Choroid plexus epithelial cell (primary cell): ENCODE measurements around the gene ARHGAP18.
"Not testable (repeated sequence)": the region's sequence is repeated elsewhere in the genome, so short reads cannot be mapped to it uniquely, and the experiment has no call there.

Experiments
- DNase-seq: peaks from one replicate; pipeline ENCODE4 v3.0.0-alpha.2; 2010; ENCODE audit warnings: low read depth
- H3K4me3 ChIP-seq: 2 replicates; pipeline ENCODE4 v1.5.1; 2011; ENCODE audit warnings: low read depth, mild to moderate bottlenecking, control low read depth, low read length, moderate library complexity
- CTCF ChIP-seq: conservative IDR thresholded peaks from 2 replicates; pipeline ENCODE4 v1.5.1; 2011; ENCODE audit warnings: low read depth, mild to moderate bottlenecking, control low read depth, inconsistent platforms, low read length, moderate library complexity

ARHGAP18 gene

GRCh38 chr6:129590408-129591022 lies 119.5 kb downstream of the ARHGAP18 start:
- DNase-seq, result peak; percentile 92
- no peak overlapping the region for H3K4me3 ChIP-seq
- peak; percentile 20 for TF ChIP-seq CTCF

- TF ChIP-seq CTCF, result no peak
- H3K4me3 ChIP-seq, result no peak overlapping the region
- no peak for DNase-seq
Observed at GRCh38 chr6:129586815-129587214, 123.2 kb downstream of the ARHGAP18 start.

GRCh38 chr6:129583866-129584265 lies 126.1 kb downstream of the ARHGAP18 start:
- no peak for TF ChIP-seq CTCF
- H3K4me3 ChIP-seq, result no peak overlapping the region
- no peak for DNase-seq

DNA sequence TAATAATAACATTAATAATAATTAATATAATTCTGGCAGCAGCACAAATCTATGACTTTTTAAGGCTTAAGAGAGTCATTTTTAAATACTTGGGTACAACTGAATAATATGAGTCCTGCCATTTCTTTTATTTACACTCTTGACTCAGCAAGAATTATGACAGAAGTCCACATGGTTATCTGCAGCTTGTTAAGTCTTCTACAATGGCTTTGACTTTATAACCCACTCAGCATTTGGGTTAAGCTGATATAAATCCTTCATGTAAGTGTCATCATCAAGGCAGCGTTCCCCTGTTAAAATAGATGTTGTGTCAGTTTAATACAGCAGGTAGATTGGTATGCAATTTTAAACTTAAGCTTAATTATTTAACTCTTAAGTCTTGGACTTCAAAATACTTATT lies 131.7 kb downstream of the ARHGAP18 start:
- no peak for TF ChIP-seq CTCF
- H3K4me3 ChIP-seq, result no peak overlapping the region
- no peak for DNase-seq

DNA sequence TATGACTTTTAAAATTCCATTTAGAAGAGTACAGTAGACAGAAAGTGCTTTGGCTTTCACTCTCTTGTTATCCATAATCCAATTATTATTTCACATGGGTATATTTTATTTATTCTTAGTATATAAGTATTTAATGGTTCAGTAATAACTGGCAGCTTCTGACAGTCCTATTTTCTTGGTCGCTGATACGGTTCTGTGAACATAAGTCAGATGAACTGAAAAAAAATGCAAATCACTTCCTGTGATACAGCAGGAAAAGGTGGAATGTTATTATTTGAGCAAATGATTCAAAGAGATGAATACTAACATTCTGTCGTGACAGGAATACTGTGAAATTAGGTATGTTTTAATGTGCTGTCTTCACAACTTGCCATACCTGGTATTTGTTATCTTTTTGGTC lies 132.3 kb downstream of the ARHGAP18 start:
- no peak for TF ChIP-seq CTCF
- no peak for DNase-seq
- H3K4me3 ChIP-seq, result no peak overlapping the region

- no peak for DNase-seq
- TF ChIP-seq CTCF, result no peak
Observed at GRCh38 chr6:129576456-129576855, 133.5 kb downstream of the ARHGAP18 start.

GRCh38 chr6:129575378-129576118 lies 134.4 kb downstream of the ARHGAP18 start:
- DNase-seq, result peak; percentile 82
- peak; percentile 74 for TF ChIP-seq CTCF
- no peak overlapping the region for H3K4me3 ChIP-seq

More at GRCh38 chr6:129576456-129576855, 133.5 kb downstream of the ARHGAP18 start:
- no peak overlapping the region for H3K4me3 ChIP-seq

DNA sequence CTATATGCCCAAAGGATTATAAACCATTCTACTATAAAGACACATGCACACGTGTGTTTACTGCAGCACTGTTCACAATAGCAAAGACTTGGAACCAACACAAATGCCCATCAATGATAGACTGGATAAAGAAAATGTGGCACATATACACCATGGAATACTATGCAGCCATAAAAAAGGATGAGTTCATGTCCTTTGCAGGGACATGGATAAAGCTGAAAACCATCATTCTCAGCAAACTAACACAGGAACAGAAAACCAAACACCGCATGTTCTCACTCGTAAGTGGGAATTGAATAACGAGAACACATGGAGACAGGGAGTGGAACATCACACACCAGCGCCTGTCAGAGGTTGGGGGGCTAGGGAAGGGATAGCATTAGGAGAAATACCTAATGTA lies 135.4 kb downstream of the ARHGAP18 start:
- DNase-seq, H3K4me3 ChIP-seq: not testable (repeated sequence)

DNA sequence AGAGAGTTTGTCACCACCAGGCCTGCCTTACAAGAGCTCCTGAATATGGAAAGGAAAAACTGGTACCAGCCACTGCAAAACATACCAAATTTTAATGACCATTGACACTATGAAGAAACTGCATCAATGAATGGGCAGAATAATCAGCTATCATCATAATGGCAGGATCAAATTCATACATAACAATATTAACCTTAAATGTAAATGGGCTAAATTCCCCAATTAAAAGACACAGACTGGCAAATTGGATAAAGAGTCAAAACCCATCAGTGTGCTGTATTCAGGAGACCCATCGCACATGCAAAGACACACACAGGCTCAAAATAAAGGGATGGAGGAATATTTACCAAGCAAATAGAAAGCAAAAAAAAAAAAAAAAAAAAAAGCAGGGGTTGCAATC lies 139.0 kb downstream of the ARHGAP18 start:
- DNase-seq, H3K4me3 ChIP-seq: not testable (repeated sequence)
